RWPE1 (cell line): ENCODE measurements around the gene HOXA7.

Source experiments
- CTCF ChIA-PET: fragments of 350-600 bp; sonication (Branson Sonifier 250); formaldehyde crosslinking; extraction: SDS; loops from one replicate; lab custom pipeline; 2021; lab: Yijun Ruan, JAX
- POLR2A ChIA-PET: fragments of 400-600 bp; formaldehyde crosslinking; extraction: SDS; loops from one replicate; lab custom pipeline; 2020; ENCODE audit warnings: antibody characterized with exemption; ENCODE audit not compliant: low non-redundant PET; lab: Yijun Ruan, JAX
- DNase-seq: peaks from one replicate; pipeline ENCODE4 v3.0.0; 2012; ENCODE audit warnings: low spot score
- H3K27ac ChIP-seq: fragments of 450-650 bp; 2 replicates; pipeline ENCODE4 v1.5.1; 2017
- TF ChIP-seq, protein P1 (sequence below): fragments of 450-650 bp; conservative IDR thresholded peaks from 2 replicates; pipeline ENCODE4 v1.5.1; 2017; ENCODE audit warnings: low read depth, mild to moderate bottlenecking

HOXA7 gene

DNA sequence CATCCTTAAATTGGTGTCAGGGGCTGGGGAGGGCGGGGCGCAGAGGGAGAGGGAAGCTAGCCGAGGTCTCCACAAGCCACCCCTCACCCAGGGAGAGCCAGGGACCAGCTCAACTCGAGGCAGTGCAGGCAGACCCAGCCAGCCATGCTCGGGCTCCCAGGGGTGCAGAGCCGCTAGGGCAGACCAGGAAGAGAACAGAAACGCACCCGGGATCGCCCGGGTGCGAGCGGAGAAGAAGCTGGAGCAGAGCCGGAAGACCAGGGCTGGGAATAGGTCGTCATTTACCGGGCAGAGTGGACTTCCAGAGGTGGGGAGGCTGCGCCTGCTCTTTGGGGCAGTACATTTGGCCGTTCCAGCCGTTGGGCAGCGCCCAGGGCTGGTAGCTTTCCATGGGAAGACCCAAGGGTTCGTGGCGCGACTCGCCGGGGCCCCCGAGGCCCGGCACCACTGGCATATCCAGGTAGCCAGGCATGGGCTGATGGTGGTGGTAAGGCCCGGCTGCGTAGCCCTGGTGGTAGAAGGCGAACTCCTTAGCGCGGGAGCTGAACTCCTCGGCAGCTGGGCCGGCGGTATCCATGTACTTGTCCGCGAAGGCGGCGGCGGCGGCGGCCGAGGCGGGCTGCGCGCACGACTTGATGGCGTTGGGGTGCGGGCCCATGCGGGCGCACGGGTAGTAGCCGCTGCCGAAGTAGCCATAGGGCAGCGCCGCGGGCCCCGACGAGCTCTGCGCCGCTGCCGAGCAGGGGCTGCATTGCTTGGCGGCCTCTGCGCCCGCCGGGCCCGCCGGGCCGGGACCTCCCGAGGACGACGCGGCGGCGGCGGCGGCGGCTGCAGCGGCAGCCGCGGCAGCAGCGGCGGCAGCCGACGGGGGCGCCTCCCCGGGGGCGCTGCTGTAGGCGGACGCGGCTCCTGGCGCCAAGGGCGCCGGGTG lies 42.7 kb upstream of the HOXA7 start:
- DNase-seq, result no peak

DNA sequence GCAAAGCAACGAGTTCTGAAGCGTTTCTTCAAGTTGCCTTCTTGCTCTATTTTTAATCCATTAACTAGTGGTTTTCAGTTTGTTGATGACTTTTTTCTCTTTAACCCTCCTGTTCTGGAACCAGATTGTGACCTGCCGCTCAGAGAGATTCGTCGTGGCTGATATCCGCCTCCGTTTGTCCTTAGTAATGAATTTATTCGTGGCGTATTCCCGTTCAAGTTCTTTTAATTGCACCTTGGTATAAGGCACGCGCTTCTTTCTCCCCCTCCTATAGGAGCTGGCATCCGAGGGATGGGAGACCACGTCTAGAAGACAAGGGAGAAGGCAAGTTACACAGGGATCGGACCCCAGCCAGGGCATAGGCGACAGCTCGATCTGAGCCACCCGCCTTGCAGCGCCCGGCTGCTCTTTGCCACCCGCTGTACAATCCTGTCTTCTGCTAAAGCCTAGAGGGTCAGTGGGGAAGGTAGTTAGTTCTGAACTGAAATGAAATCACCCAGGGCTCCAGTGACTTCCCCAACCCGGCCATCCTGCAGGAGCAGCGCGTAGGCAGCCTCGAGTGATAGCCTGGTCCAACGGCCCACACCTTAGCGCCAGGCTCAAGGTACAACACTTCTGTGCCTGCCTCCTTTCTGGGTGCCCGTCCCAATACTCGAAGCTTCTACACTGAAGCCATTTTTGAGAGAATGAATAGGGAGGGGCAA lies 41.8 kb upstream of the HOXA7 start:
- no peak for DNase-seq
- CTCF ChIA-PET, result interaction anchor here (0.8 to 1.6 kb wide), 4 partner anchors 12 to 822 kb away, joined by 3 to 5 read pairs (median 4); no protein-coding TSS in a partner anchor

More for the DNA sequence above, 42.7 kb upstream of the HOXA7 start:
- POLR2A ChIA-PET, result no interaction called here
- H3K27ac ChIP-seq, result peak overlapping the region; percentile 90
- CTCF ChIA-PET, result interaction anchor here (0.7 to 1.6 kb wide), 5 partner anchors 13 to 897 kb away, joined by 3 to 5 read pairs (median 3); no protein-coding TSS in a partner anchor
- TF ChIP-seq, protein P1, sequence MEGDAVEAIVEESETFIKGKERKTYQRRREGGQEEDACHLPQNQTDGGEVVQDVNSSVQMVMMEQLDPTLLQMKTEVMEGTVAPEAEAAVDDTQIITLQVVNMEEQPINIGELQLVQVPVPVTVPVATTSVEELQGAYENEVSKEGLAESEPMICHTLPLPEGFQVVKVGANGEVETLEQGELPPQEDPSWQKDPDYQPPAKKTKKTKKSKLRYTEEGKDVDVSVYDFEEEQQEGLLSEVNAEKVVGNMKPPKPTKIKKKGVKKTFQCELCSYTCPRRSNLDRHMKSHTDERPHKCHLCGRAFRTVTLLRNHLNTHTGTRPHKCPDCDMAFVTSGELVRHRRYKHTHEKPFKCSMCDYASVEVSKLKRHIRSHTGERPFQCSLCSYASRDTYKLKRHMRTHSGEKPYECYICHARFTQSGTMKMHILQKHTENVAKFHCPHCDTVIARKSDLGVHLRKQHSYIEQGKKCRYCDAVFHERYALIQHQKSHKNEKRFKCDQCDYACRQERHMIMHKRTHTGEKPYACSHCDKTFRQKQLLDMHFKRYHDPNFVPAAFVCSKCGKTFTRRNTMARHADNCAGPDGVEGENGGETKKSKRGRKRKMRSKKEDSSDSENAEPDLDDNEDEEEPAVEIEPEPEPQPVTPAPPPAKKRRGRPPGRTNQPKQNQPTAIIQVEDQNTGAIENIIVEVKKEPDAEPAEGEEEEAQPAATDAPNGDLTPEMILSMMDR, result no peak

DNA sequence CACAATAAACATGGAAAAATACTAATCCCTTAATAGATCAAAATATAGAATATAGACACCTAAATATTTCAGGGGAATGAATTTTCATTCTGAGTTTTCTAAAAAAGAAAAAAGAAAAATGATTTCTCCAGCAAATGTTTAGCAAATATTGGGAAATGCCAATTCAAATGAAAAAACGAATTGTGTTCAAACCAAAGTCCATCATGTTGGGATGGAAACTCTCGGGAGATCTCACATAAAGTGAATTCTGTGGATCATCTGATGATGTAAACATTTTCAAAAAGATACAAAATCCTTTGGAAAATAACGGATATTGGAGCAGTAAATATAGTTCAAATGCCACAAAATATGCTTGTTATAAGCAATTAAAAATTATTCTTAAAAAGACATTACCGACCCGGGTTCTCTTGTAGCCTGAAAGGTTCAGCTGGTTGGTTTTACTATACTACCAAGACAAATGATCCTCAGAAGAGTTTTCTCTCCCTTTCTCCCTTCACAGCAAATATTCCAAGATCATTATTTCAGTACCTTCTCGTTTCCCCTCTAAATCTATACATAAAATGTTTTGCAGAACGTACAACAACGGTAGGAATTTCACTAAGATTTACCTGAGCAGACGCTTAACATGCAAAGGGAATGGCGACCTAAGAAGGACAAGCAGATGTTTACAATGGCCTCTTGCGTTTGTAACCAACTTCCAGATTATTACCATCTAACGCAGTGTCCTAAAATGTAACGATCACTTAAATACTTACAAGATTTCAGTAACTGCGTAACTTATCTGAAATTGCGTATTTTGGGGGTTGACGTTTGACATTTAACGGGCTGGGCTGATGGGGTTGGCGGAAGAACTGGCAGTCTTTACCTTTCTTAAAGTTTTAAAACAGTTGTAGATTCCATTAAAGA lies 40.9 kb upstream of the HOXA7 start:
- ChIA-PET POLR2A (no interaction called here), CTCF (interaction anchor here (0.8 kb wide), 1 partner anchor 823 kb away, joined by 3 read pairs; no protein-coding TSS in a partner anchor)
- TF ChIP-seq, protein P1, result no peak
- no peak for DNase-seq
- H3K27ac ChIP-seq, result no peak overlapping the region

More for the DNA sequence above, 41.8 kb upstream of the HOXA7 start:
- POLR2A ChIA-PET, result no interaction called here
- TF ChIP-seq, protein P1, result no peak
- H3K27ac ChIP-seq, result peak overlapping the region; percentile 90

DNA sequence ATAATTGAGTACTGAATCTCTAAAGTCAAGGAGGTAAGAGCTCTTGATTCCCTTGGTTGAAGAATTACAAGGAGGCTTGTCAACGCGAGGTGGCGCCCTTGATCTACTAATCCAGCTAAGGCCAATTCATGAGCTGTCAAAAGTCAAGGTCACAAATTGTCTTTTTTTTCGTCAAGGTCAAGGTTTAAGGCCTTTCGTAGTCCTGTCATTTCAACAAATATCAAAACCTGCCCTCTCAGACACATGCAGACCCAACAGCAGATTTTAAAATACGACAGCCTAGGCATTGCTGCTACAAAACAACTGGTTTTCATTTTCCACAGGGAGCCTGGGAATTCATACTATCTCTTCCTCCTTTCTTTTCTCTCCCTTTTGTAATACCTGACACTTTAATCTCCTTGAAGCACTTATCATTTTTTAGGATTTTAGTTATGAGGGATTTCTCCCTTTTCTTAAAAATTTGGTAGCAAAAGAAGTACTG lies 39.9 kb upstream of the HOXA7 start:
- DNase-seq, result no peak
- ChIA-PET CTCF (interaction anchor here (0.5 to 1.5 kb wide), 19 partner anchors 10 to 1720 kb away, joined by 3 to 10 read pairs (median 4); partner anchors contain the start of genes HOXA10 and TAX1BP1), POLR2A (no interaction called here)
- TF ChIP-seq, protein P1, result peak; percentile 85
- H3K27ac ChIP-seq, result no peak overlapping the region

DNA sequence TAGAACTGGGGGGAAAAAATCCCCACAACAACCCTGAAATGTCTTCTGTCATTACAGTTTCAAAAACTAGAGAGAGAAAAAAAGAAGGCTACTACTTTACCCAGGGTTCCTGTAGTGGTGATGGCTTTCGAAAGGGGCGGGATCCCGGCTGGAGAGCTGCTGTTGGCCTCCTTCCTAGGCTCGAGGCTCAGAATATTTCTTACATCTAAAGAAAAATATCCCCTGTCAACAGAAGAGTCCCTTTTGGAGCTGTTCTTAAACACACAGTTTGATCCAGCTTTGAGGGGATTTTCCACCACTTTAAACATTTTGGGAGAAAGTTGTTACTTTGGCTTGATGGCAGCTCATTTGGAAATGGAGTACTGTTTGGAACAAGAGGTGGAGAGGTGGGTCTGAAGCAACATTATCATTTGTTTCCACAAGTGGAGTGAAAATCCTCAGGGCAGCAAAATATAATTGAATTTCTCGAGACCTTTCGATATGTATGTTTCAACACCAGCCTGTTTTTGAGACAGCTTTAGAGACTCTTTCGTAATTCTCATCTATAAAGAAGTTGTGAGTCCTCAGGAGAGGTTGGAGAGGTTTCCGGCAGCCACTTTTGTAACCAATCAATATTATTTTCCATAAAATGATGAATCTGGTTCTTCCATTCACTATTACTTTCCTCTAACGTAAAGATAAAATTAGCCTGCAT lies 38.4 kb upstream of the HOXA7 start:
- DNase-seq, result no peak
- ChIA-PET CTCF (interaction anchor here (0.8 to 1.5 kb wide), 2 partner anchors 411 to 825 kb away, joined by 4 to 7 read pairs; no protein-coding TSS in a partner anchor), POLR2A (interaction anchor here (0.7 kb wide), 1 partner anchor 385 kb away, joined by 3 read pairs; no protein-coding TSS in a partner anchor)
- no peak overlapping the region for H3K27ac ChIP-seq
- TF ChIP-seq, protein P1, result no peak
